Measurements from ENCODE around the gene SPNS3.

The SPNS3 gene

DNA sequence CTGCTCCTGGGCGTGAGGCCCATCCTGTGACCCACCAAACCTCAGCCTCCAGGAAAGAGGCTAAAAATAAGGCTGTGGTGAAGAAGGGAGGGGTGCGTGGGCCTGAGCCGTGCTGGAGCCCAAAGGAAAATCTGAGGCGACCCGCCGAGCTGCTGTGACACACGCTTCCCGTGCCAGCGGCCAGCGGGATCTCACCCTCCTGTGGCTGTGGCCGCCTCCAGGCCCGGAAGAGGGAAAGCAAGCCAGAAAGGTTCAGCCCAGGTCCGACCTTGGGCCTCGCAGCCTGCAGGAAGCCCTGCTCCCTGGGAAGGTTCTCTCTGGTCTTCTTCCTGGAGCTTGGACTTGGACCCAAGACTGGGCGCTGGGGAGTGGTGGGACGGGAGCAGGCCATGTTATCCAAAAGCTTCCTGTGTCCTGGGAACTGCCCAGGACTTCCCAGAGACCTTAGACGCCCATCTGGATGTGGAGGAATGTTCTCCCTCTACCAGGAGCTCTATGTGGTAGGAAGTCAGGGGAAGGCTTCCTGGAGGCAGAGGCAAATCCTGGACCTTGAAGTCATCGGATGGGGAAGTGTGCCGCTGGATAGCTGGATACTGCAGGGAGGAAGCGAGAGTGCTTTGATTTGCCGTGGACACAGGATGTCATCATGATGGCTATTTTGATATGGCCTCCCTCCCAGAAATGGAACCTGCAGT, 76.3 kb downstream of the SPNS3 start:
- DNase-seq (ENCODE audit: low spot score): no peak

DNA sequence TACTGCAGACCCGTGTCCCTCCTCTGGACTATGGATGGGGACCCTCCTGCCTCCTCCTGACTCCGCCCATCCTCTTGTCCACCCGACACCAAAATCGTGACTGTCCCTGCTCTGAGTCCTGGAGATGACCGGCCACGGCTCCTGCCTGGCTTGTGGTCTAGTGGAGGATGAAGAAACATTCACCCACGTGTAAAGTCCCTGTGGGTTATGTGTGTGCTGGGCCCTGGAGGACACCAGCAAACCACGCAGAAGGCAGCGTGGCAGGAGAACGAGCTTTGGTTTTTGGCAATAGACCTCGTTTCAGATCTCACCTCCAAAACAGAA, 76.8 kb downstream of the SPNS3 start:
- no peak for DNase-seq (ENCODE audit: low spot score)

DNA sequence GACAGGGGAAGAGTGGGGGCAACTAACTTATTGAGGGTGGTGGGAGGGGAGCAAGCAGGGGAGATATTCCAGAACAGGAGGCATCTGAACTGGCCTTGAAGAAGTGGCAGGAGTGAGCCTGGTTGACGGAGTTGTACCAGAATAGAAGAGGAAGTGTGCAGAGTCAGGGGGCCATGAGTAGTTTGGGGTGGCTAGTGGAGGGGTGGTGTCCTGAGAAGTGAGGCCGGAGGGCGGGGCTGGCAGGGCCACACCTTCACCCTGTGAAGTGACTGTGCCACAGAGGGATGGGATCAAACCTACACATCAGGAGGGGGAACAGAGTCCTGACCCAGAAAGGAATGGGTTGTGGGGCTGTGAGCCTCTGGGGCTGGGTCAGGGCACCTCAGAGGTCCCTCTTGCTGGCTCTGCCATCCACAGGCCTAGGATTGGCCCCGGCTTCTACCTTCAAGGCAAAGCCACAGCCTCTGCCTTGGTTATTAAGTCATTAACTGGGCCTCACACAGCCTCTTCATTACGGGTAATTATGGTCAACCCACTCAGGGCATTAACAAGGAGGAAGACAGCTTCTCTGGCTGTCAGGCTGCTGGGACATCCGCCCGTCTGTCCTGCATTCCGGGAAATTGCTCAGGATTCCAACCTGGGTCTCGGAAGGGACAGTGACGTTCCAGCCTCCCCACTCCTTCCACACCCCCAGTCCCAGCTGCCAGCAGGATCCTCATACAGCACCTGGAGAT, 77.6 kb downstream of the SPNS3 start:
- DNase-seq (ENCODE audit: low spot score): no peak

DNA sequence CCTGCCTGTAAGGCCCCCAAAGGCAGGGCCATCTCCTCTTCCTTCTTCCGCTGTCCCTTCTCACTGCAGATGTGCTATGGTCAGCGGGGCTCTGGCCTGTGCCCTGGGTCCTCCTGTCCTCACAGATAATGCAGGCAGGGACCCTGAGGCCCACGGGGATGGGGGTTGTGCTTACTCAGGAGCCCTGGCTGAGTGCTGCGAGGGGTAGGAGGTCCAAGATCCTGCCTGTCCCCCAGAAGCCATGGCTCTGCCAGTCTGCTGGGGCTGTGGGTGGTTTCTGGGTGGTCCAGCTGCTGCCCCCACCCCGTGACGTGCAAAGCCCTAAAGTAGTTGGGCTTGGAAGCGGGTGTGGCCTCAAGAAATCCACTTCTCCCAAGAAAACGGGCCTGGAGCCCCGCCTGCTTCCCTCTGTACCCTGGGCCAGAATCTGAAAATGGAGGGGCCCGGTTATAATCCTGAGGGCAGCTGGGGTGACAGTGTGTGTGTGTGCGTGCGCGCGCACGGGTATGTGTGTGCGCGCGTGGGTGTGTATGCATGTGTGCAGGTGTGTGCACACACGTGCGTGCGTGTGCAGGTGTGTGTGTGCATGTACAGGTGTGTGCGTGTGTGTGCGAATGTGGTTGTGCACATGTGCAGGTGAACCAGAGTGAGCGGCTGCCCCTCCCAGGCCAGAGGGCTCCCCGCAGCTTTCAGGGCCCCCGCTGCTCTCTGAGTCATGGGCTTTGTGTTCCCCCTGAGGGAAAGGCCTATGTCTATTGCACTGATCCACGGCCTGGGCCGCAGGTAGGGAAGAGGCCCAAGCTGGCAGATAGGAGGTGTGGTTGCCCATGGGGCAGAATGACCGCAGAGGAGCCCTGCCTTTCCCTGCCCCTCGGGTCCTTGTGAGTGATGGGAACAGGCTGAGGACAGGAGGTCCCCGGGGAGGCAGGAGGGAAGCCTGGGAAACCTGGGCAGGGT, 78.7 kb downstream of the SPNS3 start:
- DNase-seq (ENCODE audit: low spot score): no peak

DNA sequence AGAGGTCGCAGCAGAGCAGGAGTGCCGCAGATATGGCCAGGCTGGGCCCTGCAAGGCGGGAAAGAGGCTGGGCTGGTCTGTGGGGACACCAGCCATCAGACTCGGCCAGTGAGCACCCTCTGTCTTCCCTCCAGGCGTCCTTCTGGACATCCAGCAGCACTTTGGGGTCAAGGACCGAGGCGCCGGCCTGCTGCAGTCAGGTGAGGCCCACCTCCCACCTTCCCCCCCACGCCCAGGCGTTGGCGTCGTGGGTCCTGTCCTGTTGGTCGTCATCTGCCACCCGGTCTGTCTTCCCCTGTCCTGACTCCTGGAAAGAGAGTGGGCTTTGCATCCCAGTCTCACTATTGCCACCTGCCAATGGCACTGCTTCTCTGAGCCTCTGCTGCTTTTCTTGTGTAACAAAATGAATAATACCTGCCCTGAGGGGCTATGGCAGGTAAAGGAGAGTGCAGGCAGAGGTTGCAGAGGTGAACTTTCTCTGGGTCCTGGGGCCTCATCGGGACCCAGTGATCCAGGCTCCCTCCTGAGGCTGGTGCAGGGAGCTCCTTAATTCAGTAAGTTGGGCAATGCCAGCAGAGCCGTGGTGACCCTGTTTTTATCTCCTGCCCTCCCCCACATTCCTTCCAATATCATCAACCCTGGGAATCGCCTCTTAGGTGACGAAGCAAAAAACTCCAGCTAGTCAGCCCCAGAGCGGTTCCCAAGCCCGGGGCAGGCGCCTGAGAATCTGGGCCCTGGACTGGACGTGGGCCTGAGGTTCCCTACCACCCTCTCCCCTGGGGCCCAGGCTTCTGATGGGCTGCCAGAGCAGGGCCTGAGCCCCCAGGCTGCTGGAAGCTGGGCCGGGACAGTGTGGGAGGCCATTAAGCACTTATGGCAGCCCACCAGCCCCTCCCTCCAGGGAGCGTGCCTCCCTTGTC, 79.6 kb downstream of the SPNS3 start:
- no peak for DNase-seq (ENCODE audit: low spot score)

DNA sequence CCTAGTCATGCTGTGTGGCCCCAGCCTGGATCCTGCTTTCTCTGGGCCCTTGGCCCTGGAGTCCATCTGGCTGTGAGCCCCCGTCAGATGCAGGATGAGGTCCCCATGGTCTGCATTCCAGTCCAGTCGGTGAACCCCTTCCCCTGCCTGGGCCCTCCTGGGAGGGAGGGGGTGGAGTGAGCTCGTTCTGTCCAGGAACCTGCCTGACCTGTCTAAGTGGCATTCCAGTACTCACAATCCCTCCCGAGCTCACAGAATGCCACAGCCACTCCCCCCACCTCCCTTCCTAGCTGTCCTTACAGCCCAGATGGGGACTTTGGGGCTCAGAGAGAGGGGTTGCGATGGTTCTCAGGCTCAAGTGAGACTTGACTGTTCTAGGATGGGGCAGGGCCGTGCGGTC, 80.5 kb downstream of the SPNS3 start:
- no peak for DNase-seq (ENCODE audit: low spot score)

DNA sequence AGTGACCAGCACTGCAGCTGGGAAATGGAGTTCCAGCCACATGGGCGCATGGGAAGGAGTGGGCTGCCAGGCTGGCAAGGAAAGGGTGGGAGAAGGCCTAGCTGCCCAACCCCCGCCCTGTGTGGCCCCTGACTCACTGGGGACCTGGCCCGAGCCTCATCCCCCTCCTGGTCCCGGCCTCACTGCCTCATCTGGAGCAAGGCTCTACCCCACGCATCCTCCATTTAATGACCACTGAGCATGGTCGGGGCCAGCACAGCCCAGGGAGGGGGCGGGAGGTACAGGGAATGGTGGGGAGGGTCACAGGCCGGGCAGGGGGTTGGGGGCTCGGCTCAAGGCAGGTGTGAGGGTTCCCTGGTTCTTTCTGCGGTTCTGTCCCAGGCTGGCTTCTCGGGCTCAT, 81.0 kb downstream of the SPNS3 start:
- DNase-seq (ENCODE audit: low spot score): no peak

DNA sequence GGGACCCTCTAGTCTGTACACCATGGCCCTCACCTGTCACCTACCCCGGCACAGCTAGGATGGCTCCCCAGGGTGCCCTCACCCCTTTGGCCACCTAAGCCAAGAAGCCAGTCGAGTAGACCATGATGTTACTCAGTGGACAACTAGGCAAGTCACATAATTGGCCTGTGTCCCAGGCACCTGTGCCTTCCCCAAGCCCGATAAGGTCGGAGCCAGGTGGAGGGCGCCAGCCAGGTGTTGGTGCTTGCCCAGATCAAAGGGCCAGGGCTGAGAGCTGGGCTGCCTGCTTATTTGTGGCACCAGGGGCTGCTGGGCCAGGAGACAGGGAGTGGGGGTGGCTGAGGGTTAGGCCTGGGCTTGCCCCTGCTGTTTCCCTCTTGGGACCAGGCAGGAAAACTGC, 81.8 kb downstream of the SPNS3 start:
- DNase-seq (ENCODE audit: low spot score): no peak

DNA sequence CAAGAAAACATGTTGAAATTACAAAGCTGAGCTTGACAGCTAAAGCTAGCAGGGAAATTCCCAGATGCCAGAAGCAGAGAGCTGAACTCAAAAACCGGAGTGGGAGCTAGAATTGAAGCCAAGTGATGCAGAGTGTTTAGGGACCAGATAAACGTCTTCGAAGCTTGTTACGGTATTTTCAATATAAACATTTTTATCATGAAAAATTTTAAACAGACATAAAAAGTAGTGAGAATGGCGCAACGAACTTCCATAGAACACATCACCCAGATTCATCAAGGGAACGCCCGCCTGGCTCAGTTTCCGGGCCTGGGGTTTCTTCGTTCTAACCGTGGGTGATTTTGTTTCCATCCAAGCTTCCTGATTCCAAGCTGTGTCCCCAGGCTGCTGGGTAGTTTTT, 83.0 kb downstream of the SPNS3 start:
- no peak for DNase-seq (ENCODE audit: low spot score)

DNA sequence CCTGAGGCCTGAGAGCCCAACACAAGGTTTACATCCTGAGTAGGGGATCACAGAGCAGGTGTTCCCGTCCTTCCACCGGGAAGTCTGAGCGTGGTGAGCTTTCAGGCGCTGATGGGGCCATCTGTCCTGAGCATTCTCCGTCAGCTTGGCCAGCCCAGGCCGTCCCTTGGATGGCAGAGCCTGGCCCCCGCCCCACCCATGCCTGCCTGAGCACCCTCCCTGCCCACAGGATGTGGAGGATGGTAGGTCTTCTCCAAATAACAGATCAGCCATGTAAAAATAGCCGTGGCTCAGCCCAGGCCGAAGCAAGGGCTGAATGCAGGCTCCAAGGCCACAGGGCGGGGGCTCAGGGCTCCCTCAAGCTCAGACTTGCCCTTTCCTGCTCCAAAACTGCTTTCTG, 85.2 kb downstream of the SPNS3 start:
- no peak for DNase-seq (ENCODE audit: low spot score)

DNA sequence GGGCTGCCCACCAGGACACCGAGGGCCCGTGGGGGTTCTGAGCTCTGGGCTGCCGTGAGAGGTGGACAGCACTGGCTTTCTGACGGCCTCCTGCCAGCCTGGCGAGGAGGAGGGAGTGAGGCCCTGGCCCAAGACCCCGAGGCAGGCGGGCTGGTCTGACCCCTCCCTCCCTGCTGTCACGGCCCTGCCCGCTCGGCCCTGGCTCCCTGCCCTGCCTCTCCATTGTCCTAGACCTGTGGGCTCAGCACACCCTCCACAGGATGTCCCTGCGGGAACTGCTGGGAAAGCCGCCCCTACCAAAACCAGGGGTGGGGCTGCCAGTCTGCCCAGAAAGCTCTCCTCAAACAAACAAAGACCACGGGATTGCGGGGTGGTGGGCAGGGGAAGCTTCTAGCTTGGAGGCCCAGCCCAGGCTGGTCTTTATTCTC, 85.6 kb downstream of the SPNS3 start:
- DNase-seq (ENCODE audit: low spot score): no peak

DNA sequence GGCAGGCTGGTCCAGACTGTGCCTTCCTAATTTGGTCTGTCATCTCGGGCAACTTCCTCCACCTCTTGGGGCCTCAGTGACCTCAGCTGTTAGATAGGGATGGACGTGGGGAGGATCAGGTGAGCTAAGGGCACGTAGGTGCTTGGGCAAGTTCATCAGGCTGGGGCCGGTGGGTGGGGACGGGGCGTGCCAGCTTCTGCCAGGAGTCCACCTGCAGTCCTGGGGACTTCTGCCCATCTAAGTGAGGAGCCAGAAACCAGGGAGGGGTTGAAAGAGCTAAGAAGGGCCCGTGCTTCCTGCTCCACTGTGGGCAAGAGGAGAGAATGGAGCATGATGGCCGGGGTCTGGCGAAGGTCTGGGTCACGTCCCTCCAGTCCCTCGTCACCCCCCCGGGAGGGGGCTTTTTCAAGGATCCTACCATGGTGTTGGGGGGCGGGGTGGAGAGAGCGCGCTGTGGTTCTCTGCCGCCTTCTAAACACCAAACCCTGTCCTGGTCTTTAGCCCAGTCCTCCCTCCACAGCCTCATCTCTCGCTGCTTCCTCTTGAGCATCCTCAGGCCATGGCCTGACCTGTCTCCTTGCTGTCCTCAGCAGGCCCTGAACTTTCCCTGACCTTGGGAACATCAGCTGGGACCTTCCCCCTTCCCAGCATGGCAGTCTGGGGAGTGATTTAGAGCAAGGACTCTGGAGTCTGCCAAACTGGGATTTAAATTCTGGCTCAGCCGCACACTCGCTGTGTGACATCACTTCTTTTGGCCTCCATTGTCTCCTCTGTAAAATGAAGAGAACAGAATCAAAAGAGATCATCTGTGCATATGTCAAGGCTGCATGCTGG, 86.5 kb downstream of the SPNS3 start:
- no peak for DNase-seq (ENCODE audit: low spot score)

DNA sequence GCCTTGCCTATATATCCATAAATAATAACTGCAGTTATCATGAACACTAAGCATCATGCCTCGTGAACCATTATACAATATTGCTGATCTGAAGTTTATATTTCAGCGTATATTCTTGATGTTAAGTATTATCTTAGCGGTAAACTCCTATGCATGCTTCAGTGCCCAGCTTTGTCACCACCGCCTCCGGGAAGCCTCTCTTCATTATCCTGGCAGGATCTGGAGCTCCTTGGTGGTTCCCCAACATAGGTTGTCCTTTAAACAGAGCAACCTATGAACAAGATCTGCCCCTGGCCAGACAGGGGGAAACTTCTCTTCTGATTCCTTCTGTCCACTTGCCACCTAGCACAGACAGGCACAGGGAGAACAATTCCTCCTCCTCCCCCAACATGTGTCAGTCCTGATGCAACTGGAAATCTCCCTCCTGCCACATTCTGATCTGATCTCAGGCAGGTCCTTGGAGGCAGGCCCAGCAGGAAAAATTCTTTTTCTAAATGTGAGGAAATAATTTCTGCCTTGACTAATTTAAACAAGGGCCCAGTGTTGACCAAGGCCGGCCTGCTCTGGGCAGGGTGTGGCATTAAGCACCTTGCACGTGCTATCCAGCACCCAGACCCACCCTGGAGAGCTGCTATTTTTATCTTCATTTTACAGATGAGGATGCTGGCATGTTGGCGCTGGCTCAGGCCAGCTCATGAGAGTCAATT, 87.3 kb downstream of the SPNS3 start:
- DNase-seq (ENCODE audit: low spot score): no peak

DNA sequence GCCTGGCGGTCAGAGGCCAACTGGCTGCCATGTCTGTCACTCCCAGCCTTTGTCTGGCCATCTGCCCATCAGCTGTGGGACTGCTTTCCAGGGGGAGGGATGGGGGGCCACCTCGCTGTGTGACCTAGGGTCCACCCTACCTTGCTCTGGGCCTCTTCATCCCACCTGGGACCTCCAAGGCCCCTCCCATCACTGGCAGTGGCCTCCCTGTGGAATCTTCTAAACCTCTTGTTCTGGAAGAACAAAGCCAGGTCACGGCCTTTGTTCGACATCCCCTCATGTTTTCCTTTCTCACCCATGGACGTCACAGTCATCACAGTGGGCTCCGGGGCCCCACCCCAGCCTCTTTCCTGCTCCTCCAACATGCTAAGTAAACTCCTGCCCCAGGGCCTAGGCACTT, 88.9 kb downstream of the SPNS3 start:
- no peak for DNase-seq (ENCODE audit: low spot score)

DNA sequence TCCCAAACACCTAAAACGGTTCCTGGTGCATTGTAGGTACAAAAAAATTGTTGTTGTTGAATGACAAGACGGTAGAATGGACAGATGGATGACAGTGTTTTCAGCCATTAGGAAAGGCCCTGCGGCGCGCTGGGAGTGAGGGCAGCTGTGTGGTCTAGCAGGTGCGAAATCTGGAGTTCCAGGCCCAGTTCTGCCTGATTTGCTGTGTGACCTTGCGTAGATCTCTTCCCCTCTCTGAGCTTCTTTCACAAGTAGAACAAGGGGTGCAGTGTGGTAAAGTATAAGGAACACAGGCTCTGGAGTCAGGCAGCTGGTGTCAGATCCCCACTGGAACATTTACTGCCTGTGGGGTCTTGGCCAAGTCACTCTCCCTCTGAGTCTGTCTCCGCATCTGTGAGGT, 90.2 kb downstream of the SPNS3 start:
- DNase-seq (ENCODE audit: low spot score): no peak

DNA sequence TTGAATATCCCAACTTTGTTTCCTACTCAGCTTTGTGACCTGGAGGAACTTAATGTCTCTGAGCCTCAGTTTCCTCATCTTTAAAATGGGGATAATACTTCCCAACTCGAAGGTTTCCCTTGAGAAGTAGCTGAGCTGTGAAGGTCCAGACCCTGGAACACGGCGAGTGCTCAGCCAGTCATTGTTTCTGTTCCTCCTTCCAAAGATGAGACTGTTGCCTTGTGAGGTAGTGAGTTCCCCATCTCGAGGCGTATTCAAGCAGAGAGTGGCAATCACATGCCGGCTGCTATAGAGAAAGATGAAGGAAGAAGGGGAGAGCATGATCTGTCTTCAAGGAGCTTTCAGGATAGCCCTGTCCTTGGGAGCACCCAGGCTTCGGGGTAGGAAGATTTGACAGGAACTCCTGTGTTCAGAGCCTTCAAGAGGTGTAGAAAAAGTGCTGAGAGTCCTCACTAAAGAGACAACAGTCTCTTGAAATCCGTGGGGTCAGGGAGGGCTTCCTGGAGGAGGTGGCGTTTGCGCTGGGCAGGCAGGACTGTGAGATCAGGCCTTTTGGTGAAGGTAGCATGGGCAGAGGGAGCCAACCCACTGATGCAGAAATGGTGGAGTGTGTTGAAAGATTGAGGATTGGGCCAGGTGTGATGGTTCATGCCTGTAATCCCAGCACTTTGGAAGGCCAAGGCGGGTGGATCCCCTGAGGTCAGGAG, 92.1 kb downstream of the SPNS3 start:
- no peak for DNase-seq (ENCODE audit: low spot score)

DNA sequence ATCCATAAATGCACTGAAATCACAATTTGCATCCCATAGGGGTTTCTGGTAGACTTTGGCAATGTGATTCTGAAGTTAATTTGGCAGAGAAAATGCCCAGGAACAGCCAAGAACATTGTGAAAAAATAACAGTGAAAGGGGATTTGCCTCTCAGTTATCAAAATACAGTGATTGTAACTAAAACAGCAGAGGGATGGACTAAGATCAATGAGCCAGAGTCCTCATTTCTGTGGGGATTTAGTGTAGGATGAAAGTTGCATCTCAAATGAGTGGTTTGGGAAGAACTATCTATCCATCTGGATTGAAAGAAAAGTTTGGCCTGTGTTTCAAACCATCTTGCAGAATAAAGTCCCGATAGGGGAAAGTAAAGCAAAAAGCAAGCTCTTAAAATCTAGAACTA, 93.4 kb downstream of the SPNS3 start:
- no peak for DNase-seq (ENCODE audit: low spot score)

DNA sequence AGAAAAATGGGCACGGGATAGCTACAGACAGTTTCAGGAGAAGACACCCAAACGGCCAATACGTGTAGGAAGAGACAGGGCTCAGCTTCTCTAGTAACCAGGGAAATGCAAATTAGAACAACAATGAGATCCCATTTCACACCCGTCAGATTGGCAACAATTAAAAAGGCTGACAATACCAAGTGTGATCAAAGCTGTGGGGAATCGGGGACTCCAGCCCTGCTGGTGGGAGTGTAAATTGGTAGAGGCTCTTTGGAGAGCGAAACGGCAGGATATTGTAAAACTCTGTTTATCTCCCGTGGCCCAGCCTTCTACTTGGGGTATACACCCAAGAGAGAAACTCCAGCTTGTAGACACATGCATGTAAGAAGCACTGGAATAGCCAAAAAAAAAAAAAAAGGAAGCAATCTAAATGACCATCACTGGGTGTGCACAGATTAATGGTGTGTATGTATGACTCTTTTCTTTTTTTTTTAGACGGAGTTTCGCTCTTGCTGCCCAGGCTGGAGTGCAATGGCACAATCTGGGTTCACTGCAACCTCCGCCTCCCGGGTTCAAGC, 93.9 kb downstream of the SPNS3 start:
- no peak for DNase-seq (ENCODE audit: low spot score)

DNA sequence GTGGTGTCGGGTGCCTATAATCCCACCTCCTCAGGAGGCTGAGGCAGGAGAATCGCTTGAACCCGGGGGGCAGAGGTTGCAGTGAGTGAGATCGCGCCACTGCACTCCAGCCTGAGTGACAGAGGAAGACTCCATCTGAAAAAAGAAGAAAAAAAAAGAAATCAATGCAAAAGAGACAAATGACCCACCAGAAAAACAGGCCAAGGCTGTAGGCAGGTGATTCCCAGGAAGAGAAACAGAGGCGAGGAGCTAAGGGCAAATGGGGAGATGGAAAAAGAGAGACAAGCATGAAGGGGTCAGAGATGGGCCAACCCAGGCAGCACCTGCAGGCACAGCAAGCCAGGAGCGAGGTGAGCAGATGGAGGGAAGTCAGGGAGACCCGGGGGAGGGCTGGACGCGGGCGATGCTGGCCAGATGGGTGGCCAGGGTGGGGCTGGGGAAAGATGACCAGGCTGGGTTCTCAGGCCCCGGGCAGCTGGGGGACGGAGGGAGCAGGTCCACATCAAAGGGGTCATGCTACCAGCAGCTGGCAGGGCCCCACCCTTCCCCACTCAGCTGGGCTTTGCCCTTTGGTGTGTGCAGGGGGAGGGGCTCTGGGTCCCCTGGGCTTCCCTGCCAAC, 95.9 kb downstream of the SPNS3 start:
- no peak for DNase-seq (ENCODE audit: low spot score)

Data from D341Med (cell line).